HepG2 (cell line): Measurements from ENCODE around the gene KLF11. TPM values are rescaled to one million over a fixed set of nuclear protein-coding genes. Genes with fewer than 3 reads are reported as not detected.

ENCODE experiments used
- AKAP8 ChIP-seq: sonication (generic); formaldehyde crosslinking; IDR thresholded peaks from 2 replicates; pipeline ENCODE4 v1.5.1; 2020; ENCODE audit warnings: mild to moderate bottlenecking, missing genetic modification reagents
- FIP1L1 ChIP-seq: fragments of 200-400 bp; formaldehyde crosslinking; IDR thresholded peaks from 2 replicates; pipeline ENCODE4 v1.6.1; 2018; ENCODE audit warnings: low read depth, mild to moderate bottlenecking, low read length, moderate library complexity, borderline replicate concordance; ENCODE audit not compliant: insufficient read depth
- FOXC1 ChIP-seq: sonication (generic); formaldehyde crosslinking; IDR thresholded peaks from 2 replicates; pipeline ENCODE4 v1.8.0; 2022; ENCODE audit warnings: mild to moderate bottlenecking, missing genetic modification reagents, borderline replicate concordance
- GLMP ChIP-seq: sonication (generic); formaldehyde crosslinking; IDR thresholded peaks from 2 replicates; pipeline ENCODE4 v1.9.0; 2021; ENCODE audit warnings: missing genetic modification reagents, mild to moderate bottlenecking, borderline replicate concordance
- GTF2F1 ChIP-seq: fragments of 150-350 bp; IDR thresholded peaks from 2 replicates; pipeline ENCODE4 v1.6.1; 2014; ENCODE audit warnings: low read length
- HNF4G ChIP-seq, 2 experiments: sonication (generic) in 1 of 2; formaldehyde crosslinking in 1 of 2; IDR thresholded peaks; 2 replicates each; pipeline versions ENCODE4 v1.4.0 to v1.6.1; 2011 to 2020; ENCODE audit warnings: borderline replicate concordance in 2 of 2, low read depth in 2 of 2, mild to moderate bottlenecking in 2 of 2, low read length in 1 of 2, missing genetic modification reagents in 1 of 2, moderate library complexity in 1 of 2
- HNRNPUL1 ChIP-seq: fragments of 200-400 bp; formaldehyde crosslinking; IDR thresholded peaks from 2 replicates; pipeline ENCODE4 v1.6.1; 2017; ENCODE audit warnings: low read depth, mild to moderate bottlenecking, low read length, moderate library complexity
- KDM5B ChIP-seq: sonication (generic); formaldehyde crosslinking; IDR thresholded peaks from 2 replicates; pipeline ENCODE4 v1.4.0; 2020; ENCODE audit warnings: missing genetic modification reagents, mild to moderate bottlenecking, borderline replicate concordance
- LRRFIP1 ChIP-seq: sonication (generic); formaldehyde crosslinking; conservative IDR thresholded peaks from 2 replicates; pipeline ENCODE4 v1.4.0; 2020; ENCODE audit warnings: missing genetic modification reagents
- MIER3 ChIP-seq: IDR thresholded peaks from 2 replicates; pipeline ENCODE4 v1.6.1; 2016; ENCODE audit warnings: missing compliant biosample characterization, borderline replicate concordance
- PBX3 ChIP-seq: sonication (generic); formaldehyde crosslinking; IDR thresholded peaks from 2 replicates; pipeline ENCODE4 v1.8.1; 2023; ENCODE audit warnings: missing genetic modification reagents, inconsistent platforms, borderline replicate concordance
- PTBP1 ChIP-seq: fragments of 200-400 bp; formaldehyde crosslinking; IDR thresholded peaks from 2 replicates; pipeline ENCODE4 v1.6.1; 2018; ENCODE audit warnings: low read length, low read depth; ENCODE audit not compliant: poor library complexity, severe bottlenecking
- SP4 ChIP-seq: sonication (generic); formaldehyde crosslinking; IDR thresholded peaks from 2 replicates; pipeline ENCODE4 v1.8.1; 2023; ENCODE audit warnings: mild to moderate bottlenecking, missing genetic modification reagents
- ZBTB46 ChIP-seq: sonication (generic); formaldehyde crosslinking; IDR thresholded peaks from 2 replicates; pipeline ENCODE4 v1.4.0; 2020; ENCODE audit warnings: mild to moderate bottlenecking, missing genetic modification reagents, borderline replicate concordance
- ZFP1 ChIP-seq: IDR thresholded peaks from 2 replicates; pipeline ENCODE4 v1.6.1; 2016
- ZFP41 ChIP-seq: sonication (generic); formaldehyde crosslinking; IDR thresholded peaks from 2 replicates; pipeline ENCODE4 v1.4.0; 2020; ENCODE audit warnings: mild to moderate bottlenecking, missing genetic modification reagents, borderline replicate concordance
- ZKSCAN8 ChIP-seq: IDR thresholded peaks from 2 replicates; pipeline ENCODE4 v1.6.1; 2016; ENCODE audit warnings: borderline replicate concordance, missing genetic modification reagents, missing compliant biosample characterization
- ZNF124 ChIP-seq: sonication (generic); formaldehyde crosslinking; IDR thresholded peaks from 2 replicates; pipeline ENCODE4 v1.4.0; 2020; ENCODE audit warnings: missing genetic modification reagents
- ZNF251 ChIP-seq: sonication (generic); formaldehyde crosslinking; IDR thresholded peaks from 2 replicates; pipeline ENCODE4 v1.9.0; 2021; ENCODE audit warnings: mild to moderate bottlenecking, missing genetic modification reagents
- ZNF296 ChIP-seq: sonication (generic); formaldehyde crosslinking; conservative IDR thresholded peaks from 2 replicates; pipeline ENCODE4 v1.5.0; 2020; ENCODE audit warnings: mild to moderate bottlenecking, missing genetic modification reagents
- polyA plus RNA-seq, 8 experiments: library from polyadenylated mRNA; depleted of rRNA in 3 of 8; stranded (reverse) in 7 of 8; unstranded in 1 of 8; fragments of >200 nt; fragmentation: Illumina TruSeq in 4 of 8; extraction: Trizol in 4 of 8; gene quantifications; 2 replicates each; pipeline versions ENCODE4 v1.2.1 to v1.2.3, GENCODE V29; 2011 to 2016; ENCODE audit warnings: low read depth in 4 of 8, missing spikeins in 1 of 8, mixed read lengths in 1 of 8; ENCODE audit not compliant: insufficient read depth in 1 of 8
- total RNA-seq, 5 experiments: library from RNA; depleted of rRNA; stranded (reverse); fragments of >200 nt; fragmentation: Illumina TruSeq; extraction: Trizol; gene quantifications; 2 replicates each; pipeline ENCODE4 v1.2.3, GENCODE V29; 2016; ENCODE audit warnings: low read depth in 1 of 5

The KLF11 gene
- total and polyA plus RNA-seq, 2 of the 13 experiments (the other 11 are each of a cell fraction or from before 2014, with no cell fraction given): 2.5 to 11.8 TPM

- TF ChIP-seq AKAP8 (CRISPR knock-in tag): no peak
- no peak for TF ChIP-seq PTBP1
- TF ChIP-seq FOXC1: no peak
- TF ChIP-seq ZNF296 (CRISPR knock-in tag): no peak
- no peak for TF ChIP-seq GLMP (CRISPR knock-in tag)
- TF ChIP-seq ZNF124 (CRISPR knock-in tag): no peak
- no peak for TF ChIP-seq PBX3 (CRISPR knock-in tag)
- TF ChIP-seq LRRFIP1 (CRISPR knock-in tag): no peak
- no peak for TF ChIP-seq ZKSCAN8 (CRISPR knock-in tag)
- no peak for TF ChIP-seq GTF2F1
- no peak for TF ChIP-seq ZNF251 (CRISPR knock-in tag)
- no peak for TF ChIP-seq ZFP1
- TF ChIP-seq HNRNPUL1: no peak
- no peak for TF ChIP-seq SP4
- TF ChIP-seq FIP1L1: no peak
- no peak for TF ChIP-seq ZBTB46 (CRISPR knock-in tag)
- TF ChIP-seq ZFP41 (CRISPR knock-in tag): no peak
- no peak for TF ChIP-seq HNF4G (IDR thresholded peaks at IDR 0.05; ENCODE audit: borderline replicate concordance, low read depth, low read length)
- no peak for TF ChIP-seq HNF4G (CRISPR knock-in tag; IDR thresholded peaks at IDR 0.05; ENCODE audit: borderline replicate concordance, low read depth)
- no peak for TF ChIP-seq MIER3 (CRISPR knock-in tag)
- TF ChIP-seq KDM5B (CRISPR knock-in tag): peak; percentile 81; the same call in 1 of the 2 replicates
Observed at GRCh38 chr2:10062931-10063365, 19.6 kb downstream of the KLF11 start (continued).
